ENCODE measurements around the gene GUSB.
A peak's percentile ranks its signal among the peaks of the same experiment; 100 is the strongest.
"Not testable (repeated sequence)": the region's sequence is repeated elsewhere in the genome, so short reads cannot be mapped to it uniquely, and the experiment has no call there.

The GUSB gene

GRCh38 chr7:66013938-66014337 lies 31.9 kb upstream of the GUSB start:
- no peak overlapping the region for H2BK120ac ChIP-seq (ENCODE audit: low read depth, low read length)
- no peak overlapping the region for H4K91ac ChIP-seq (ENCODE audit: low read length)
- H3K27me3 ChIP-seq (ENCODE audit: control insufficient read depth in 1 of 2, insufficient read depth in 1 of 2, low read length in 2 of 2): no peaks in the 10 kb centered on the region
- H4K8ac ChIP-seq (ENCODE audit: low read length): no peak overlapping the region
- peaks cover 1% of the 10 kb centered on the region for H3K4me1 ChIP-seq (ENCODE audit: control insufficient read depth, insufficient read depth, low read depth, low read length)
- no peak overlapping the region for H2BK12ac ChIP-seq (ENCODE audit: low read length in 2 of 2)
- WGBS: 79% methylated on average over 2 of the region's 5 CpGs
- no peak overlapping the region for H2BK5ac ChIP-seq (ENCODE audit: low read depth, low read length, poor library complexity, severe bottlenecking)
- H3K4me3 ChIP-seq (ENCODE audit: insufficient read depth in 1 of 2, low read depth in 1 of 2, low read length in 2 of 2): no peak overlapping the region
- H3K9ac ChIP-seq (ENCODE audit: low read length): peak overlapping the region; percentile 42
- no peak overlapping the region for H2AFZ ChIP-seq (ENCODE audit: low read depth, low read length)
- no peak overlapping the region for H3K18ac ChIP-seq (ENCODE audit: low read depth in 1 of 2, low read length in 2 of 2)
- H3K27ac ChIP-seq (ENCODE audit: low read length, poor library complexity, severe bottlenecking): no peak overlapping the region
- no peak overlapping the region for H3K4ac ChIP-seq (ENCODE audit: low read depth in 1 of 2, low read length in 2 of 2)
- no peak overlapping the region for H2AK5ac ChIP-seq (ENCODE audit: low read length, severe bottlenecking)
- H3K14ac ChIP-seq (ENCODE audit: low read length in 2 of 2): no peak overlapping the region
- no peak overlapping the region for H3K4me2 ChIP-seq (ENCODE audit: low read length, poor library complexity, severe bottlenecking)
- peak; percentile 72 for DNase-seq
- H2BK15ac ChIP-seq (ENCODE audit: low read depth, poor library complexity, severe bottlenecking): no peak overlapping the region
- H3K36me3 ChIP-seq (ENCODE audit: control insufficient read depth in 1 of 2, insufficient read depth in 2 of 2, low read depth in 1 of 2, low read length in 2 of 2): no peaks in the 10 kb centered on the region
- no peaks in the 10 kb centered on the region for H3K79me1 ChIP-seq (replicated peaks; ENCODE audit: low read length, poor library complexity, severe bottlenecking)
- no peaks in the 10 kb centered on the region for H3K9me3 ChIP-seq (ENCODE audit: control insufficient read depth, low read length)
- H3K23ac ChIP-seq (ENCODE audit: low read length in 2 of 2): no peak overlapping the region

- Histone ChIP-seq H3K9ac (ENCODE audit: low read length) (no peak overlapping the region), H2AFZ (ENCODE audit: low read depth, low read length) (no peak overlapping the region), H2BK5ac (ENCODE audit: low read depth, low read length, poor library complexity, severe bottlenecking) (no peak overlapping the region), H3K14ac (ENCODE audit: low read length in 2 of 2) (no peak overlapping the region), H3K4me2 (ENCODE audit: low read length, poor library complexity, severe bottlenecking) (no peak overlapping the region), H3K27ac (ENCODE audit: low read length, poor library complexity, severe bottlenecking) (no peak overlapping the region), H3K4me3 (ENCODE audit: insufficient read depth in 1 of 2, low read depth in 1 of 2, low read length in 2 of 2) (no peak overlapping the region), H2BK15ac (ENCODE audit: low read depth, poor library complexity, severe bottlenecking) (no peak overlapping the region), H3K4me1 (ENCODE audit: control insufficient read depth, insufficient read depth, low read depth, low read length) (no peaks in the 10 kb centered on the region), H2BK12ac (ENCODE audit: low read length in 2 of 2) (no peak overlapping the region), H4K8ac (ENCODE audit: low read length) (no peak overlapping the region), H3K18ac (ENCODE audit: low read depth in 1 of 2, low read length in 2 of 2) (no peak overlapping the region), H3K4ac (ENCODE audit: low read depth in 1 of 2, low read length in 2 of 2) (no peak overlapping the region), H3K79me1 (replicated peaks; ENCODE audit: low read length, poor library complexity, severe bottlenecking) (no peaks in the 10 kb centered on the region), H2BK120ac (ENCODE audit: low read depth, low read length) (no peak overlapping the region), H3K9me3 (ENCODE audit: control insufficient read depth, low read length) (no peaks in the 10 kb centered on the region), H3K36me3 (ENCODE audit: control insufficient read depth in 1 of 2, insufficient read depth in 2 of 2, low read depth in 1 of 2, low read length in 2 of 2) (no peaks in the 10 kb centered on the region), H2AK5ac (ENCODE audit: low read length, severe bottlenecking) (no peak overlapping the region), H3K27me3 (ENCODE audit: control insufficient read depth in 1 of 2, insufficient read depth in 1 of 2, low read length in 2 of 2) (no peaks in the 10 kb centered on the region), H4K91ac (ENCODE audit: low read length) (no peak overlapping the region), H3K23ac (ENCODE audit: low read length in 2 of 2) (no peak overlapping the region)
- WGBS: 95% methylated on average over 2 of the region's 6 CpGs
- no peak for DNase-seq
These were observed 25.2 kb upstream of the GUSB start for GRCh38 chr7:66007232-66007631.

- H2BK12ac ChIP-seq (ENCODE audit: low read length in 2 of 2); H3K9me3 ChIP-seq (ENCODE audit: control insufficient read depth, low read length); H3K9ac ChIP-seq (ENCODE audit: low read length); H3K4ac ChIP-seq (ENCODE audit: low read depth in 1 of 2, low read length in 2 of 2); H3K4me3 ChIP-seq (ENCODE audit: insufficient read depth in 1 of 2, low read depth in 1 of 2, low read length in 2 of 2); H3K79me1 ChIP-seq (replicated peaks; ENCODE audit: low read length, poor library complexity, severe bottlenecking); H2AK5ac ChIP-seq (ENCODE audit: low read length, severe bottlenecking); H3K27me3 ChIP-seq (ENCODE audit: control insufficient read depth in 1 of 2, insufficient read depth in 1 of 2, low read length in 2 of 2); H3K4me2 ChIP-seq (ENCODE audit: low read length, poor library complexity, severe bottlenecking); H3K23ac ChIP-seq (ENCODE audit: low read length in 2 of 2); H4K8ac ChIP-seq (ENCODE audit: low read length); H3K14ac ChIP-seq (ENCODE audit: low read length in 2 of 2); H3K27ac ChIP-seq (ENCODE audit: low read length, poor library complexity, severe bottlenecking); H3K36me3 ChIP-seq (ENCODE audit: control insufficient read depth in 1 of 2, insufficient read depth in 2 of 2, low read depth in 1 of 2, low read length in 2 of 2); H2AFZ ChIP-seq (ENCODE audit: low read depth, low read length); H2BK15ac ChIP-seq (ENCODE audit: low read depth, poor library complexity, severe bottlenecking); H2BK120ac ChIP-seq (ENCODE audit: low read depth, low read length); H4K91ac ChIP-seq (ENCODE audit: low read length); H3K4me1 ChIP-seq (ENCODE audit: control insufficient read depth, insufficient read depth, low read depth, low read length); H3K18ac ChIP-seq (ENCODE audit: low read depth in 1 of 2, low read length in 2 of 2); H2BK5ac ChIP-seq (ENCODE audit: low read depth, low read length, poor library complexity, severe bottlenecking); DNase-seq: not testable (repeated sequence)
- WGBS: 92% methylated on average over 8 of the region's 8 CpGs
These were observed 23.2 kb upstream of the GUSB start for GRCh38 chr7:66005115-66005671.

- not testable (repeated sequence) for H4K91ac ChIP-seq (ENCODE audit: low read length); H3K27me3 ChIP-seq (ENCODE audit: control insufficient read depth in 1 of 2, insufficient read depth in 1 of 2, low read length in 2 of 2); H3K4me3 ChIP-seq (ENCODE audit: insufficient read depth in 1 of 2, low read depth in 1 of 2, low read length in 2 of 2); H3K18ac ChIP-seq (ENCODE audit: low read depth in 1 of 2, low read length in 2 of 2); H3K23ac ChIP-seq (ENCODE audit: low read length in 2 of 2); H3K79me1 ChIP-seq (replicated peaks; ENCODE audit: low read length, poor library complexity, severe bottlenecking); H3K36me3 ChIP-seq (ENCODE audit: control insufficient read depth in 1 of 2, insufficient read depth in 2 of 2, low read depth in 1 of 2, low read length in 2 of 2); H3K9ac ChIP-seq (ENCODE audit: low read length); H2AFZ ChIP-seq (ENCODE audit: low read depth, low read length); H4K8ac ChIP-seq (ENCODE audit: low read length); DNase-seq; H3K4me1 ChIP-seq (ENCODE audit: control insufficient read depth, insufficient read depth, low read depth, low read length); H3K27ac ChIP-seq (ENCODE audit: low read length, poor library complexity, severe bottlenecking); H3K9me3 ChIP-seq (ENCODE audit: control insufficient read depth, low read length); H2BK12ac ChIP-seq (ENCODE audit: low read length in 2 of 2); H2BK5ac ChIP-seq (ENCODE audit: low read depth, low read length, poor library complexity, severe bottlenecking); H2AK5ac ChIP-seq (ENCODE audit: low read length, severe bottlenecking); H2BK15ac ChIP-seq (ENCODE audit: low read depth, poor library complexity, severe bottlenecking); H3K14ac ChIP-seq (ENCODE audit: low read length in 2 of 2); H3K4ac ChIP-seq (ENCODE audit: low read depth in 1 of 2, low read length in 2 of 2); H3K4me2 ChIP-seq (ENCODE audit: low read length, poor library complexity, severe bottlenecking); H2BK120ac ChIP-seq (ENCODE audit: low read depth, low read length)
- no CpG with 5 or more reads among the region's 5 CpGs for WGBS
These were observed 18.9 kb upstream of the GUSB start for GRCh38 chr7:66000823-66001417.

Measured in mesenchymal stem cell (in vitro differentiated cells and primary cell).